GM18511 (cell line): Measurements from ENCODE around the gene KRT1.

ENCODE experiments used
- ATAC-seq: cut with Tn5 transposase; IDR thresholded peaks from one replicate; pipeline ENCODE4 v1.9.1; 2021; ENCODE audit warnings: mild to moderate bottlenecking, moderate library complexity; ENCODE audit not compliant: unreplicated experiment

KRT1 gene

DNA sequence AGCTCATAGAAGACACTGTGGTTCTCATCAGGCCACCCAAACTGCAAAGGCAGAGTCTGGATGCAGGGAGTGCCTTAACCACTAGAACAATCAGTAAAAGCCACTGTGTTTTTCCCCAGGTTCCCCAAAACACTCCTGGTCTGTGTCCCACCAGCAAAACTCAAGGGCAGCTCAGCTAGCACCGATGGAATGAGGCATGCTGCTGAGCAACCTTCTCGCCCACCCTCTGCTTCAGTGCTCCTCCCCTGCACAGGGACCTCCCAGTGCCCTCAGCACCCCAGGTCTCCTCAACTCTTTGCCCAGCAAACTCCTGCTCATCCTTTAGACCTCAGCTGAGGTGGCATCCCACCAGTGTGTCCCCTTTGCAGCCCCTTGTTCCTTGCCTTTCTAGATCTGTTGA, 19.2 kb upstream of the KRT1 start:
- no peak for ATAC-seq

DNA sequence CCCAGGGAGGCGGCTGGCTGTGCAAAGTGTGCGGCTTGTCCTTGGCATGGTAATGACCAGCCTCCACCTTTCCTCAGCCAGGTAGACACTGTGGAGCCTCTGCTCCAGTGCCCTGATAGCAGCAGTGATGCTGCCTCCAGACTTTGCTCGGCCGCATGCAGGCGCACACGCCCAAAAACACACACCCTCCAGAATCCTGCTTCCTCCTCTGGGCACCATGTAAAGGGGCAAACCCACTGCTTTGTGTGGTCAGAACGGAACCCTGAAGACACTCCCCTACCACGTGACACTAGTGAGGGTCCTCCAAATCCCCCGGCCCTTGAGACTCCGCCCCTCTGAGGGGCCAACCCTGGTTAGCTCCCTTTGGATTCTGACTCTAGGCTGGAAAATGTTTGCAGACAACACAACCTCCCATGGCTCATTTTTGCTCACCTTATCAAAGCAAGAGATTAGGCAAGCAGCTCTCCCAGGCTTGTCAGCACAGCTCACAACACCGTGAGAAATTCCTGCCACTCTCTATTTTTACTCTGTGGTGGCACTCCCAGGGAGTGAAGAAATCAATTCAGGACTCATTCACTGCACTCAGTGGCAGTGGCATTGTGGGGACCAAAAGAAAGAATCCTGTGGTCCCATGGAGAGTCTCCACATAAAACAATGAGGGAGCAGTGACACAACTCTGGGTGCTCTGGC, 18.6 kb upstream of the KRT1 start:
- ATAC-seq, result no peak

DNA sequence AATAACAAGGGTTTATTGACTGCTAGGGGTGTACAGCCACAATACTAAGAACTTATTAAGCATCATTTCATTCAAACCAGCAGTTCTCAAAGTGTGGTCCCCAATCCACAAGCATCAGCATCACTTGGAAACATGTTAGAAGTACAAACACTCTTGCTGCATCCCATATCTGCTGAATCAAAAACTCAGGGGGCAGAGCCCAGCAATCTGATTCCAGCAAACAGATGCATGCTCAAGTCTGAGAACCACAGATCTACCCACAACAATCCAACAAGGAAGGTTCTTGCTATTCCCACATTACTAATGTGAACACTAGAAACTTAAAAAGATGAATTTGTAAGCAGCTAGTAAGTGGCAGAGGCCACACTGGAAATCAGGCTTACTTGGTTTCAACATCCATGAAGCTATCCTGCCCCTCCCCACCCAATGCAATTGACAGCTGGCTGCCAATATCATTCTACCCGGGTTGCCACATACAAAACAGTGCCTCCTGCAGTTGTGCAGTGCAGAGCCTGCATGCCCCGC, 16.9 kb upstream of the KRT1 start:
- ATAC-seq, result no peak

DNA sequence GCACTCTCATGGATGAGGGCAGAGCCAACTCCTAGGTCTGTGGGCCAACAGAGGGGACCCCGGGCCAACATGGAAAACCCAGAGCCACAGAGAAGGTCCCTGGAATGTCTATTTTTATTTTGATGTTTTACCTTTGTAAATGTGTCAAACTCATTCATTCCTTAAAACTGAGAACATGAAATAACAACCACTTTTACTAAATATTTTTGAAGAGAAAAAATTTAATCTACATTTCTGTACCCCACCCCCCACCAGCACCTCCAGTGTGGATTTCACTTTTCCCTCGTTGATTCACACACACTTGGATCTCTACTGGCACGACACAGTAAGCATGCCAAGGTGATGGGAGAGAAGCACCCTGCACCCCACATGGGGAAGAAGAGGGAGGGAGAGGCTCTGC, 16.4 kb upstream of the KRT1 start:
- no peak for ATAC-seq

DNA sequence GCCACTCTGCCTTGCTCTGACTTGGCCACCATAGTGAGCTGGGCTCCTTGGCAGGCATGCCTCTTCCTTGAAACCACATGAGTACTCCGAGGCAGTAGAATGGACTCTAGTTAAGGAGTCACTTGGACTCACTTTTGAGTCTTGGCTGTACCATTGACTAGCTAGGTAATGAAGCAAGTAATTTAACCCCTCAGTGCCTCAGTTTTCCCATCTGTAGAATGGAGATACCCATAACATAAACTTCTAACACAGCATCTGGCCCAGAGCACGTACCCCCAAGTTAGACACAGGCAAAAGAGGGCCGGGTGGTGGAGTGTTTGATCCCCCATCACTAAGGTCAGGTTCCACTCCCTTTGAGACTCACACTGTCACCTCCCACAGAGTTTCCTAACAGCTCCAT, 14.8 kb upstream of the KRT1 start:
- ATAC-seq, result no peak

DNA sequence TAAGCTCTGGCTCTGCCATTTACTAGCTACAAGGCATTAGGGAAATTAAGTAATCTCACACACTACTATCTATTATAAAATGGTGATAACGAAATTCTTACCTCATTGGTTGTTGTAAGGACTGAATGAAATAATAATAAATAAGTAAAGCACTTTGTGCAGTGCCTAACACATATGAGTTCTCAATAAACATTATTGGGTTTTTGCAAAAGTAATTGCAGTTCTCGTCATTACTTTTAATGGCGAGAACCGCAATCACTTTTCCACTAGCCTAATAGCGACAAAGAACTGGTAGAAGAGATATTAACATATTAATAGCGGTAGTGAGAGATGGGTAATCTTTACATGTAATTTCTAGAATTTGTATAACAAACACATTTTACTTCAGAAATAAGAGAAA, 13.9 kb upstream of the KRT1 start:
- no peak for ATAC-seq

DNA sequence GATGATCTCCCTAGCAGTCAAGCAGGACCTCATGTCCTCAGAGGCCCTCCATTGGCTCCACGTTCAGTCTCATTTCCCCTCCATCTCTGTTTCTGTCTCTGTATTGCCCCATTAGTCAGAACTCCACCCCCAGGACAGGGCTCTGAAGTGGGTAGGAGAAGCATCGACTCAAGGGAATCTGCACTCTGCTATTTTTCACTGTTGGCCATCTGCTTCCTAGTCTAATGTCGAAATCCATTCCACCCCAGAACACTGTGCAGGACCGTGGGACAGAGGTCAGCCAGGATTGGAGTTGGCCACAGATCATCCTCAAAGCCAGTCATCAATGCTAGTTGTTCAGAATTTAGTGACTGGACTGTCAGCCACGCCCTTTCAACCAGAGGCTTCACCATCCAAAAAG, 13.1 kb upstream of the KRT1 start:
- no peak for ATAC-seq

DNA sequence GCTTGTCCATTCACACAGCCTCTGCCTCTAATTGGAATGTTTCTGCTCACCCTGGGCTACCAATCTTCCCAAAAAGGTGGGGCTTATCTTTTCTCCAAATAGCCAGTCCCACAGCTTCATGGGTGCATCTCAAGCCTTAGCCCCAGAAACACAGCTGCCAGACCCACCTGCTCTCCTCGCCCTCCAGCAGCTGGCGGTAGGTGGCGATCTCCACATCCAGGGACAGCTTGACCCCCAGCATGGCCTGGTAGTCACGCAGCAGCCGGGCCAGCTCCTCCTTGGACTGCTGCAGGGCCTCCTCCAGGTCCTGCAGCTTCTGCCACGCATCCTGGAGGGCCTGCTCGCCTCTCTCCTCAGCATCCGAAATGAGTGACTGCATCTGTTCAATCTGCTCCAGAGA, 12.0 kb upstream of the KRT1 start:
- no peak for ATAC-seq

DNA sequence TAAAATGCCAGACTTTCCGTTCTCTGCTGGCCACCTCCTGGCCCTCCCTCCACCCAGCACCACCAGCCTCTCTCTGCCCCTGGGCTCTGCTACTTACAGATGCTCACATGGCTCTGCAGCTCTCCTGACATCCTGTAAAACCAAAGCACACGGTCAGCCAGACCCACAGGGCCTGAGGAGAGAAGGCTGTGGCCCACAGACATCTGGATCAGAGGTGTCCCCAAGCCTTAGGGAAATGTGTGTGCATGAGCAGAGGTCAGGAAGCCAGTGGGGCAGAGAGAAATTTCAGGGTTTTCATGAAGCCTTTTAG, 11.6 kb upstream of the KRT1 start:
- ATAC-seq, result no peak

DNA sequence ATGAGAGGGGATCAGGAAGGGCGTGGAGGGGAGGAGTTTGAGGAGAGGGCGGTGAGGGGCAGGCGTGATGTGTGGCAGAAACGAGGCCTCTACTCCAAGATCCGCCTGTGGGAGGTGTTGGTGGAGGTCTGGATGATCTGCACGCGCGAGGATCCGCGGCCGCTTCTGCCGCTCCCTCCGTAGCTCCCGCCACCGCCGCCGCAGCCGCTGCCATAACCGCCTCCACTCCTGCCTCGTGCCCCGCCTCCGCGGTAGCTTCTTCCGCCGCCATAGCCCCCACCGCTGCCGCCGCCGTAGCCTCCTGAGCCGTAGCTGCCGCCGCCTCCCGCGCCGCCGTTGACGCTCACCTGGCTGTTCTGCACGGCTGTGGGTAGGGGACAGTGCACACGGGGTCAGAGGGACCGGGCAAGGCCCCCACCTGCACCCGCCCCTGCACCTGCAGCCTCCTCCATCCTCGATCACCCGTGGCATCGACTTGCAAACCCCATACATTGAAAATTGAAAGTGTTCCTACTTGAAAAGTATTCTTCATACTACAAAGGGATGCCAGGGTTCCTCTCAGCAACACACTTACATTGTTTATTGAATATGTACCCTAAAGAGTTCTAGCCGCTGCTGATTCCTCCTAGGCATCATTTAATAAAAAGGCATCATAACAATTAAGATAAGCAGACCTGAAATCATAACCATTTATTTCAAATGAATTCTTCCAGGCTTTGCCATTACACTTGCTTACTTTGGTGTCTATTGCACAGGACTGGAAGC, 11.1 kb upstream of the KRT1 start:
- no peak for ATAC-seq

DNA sequence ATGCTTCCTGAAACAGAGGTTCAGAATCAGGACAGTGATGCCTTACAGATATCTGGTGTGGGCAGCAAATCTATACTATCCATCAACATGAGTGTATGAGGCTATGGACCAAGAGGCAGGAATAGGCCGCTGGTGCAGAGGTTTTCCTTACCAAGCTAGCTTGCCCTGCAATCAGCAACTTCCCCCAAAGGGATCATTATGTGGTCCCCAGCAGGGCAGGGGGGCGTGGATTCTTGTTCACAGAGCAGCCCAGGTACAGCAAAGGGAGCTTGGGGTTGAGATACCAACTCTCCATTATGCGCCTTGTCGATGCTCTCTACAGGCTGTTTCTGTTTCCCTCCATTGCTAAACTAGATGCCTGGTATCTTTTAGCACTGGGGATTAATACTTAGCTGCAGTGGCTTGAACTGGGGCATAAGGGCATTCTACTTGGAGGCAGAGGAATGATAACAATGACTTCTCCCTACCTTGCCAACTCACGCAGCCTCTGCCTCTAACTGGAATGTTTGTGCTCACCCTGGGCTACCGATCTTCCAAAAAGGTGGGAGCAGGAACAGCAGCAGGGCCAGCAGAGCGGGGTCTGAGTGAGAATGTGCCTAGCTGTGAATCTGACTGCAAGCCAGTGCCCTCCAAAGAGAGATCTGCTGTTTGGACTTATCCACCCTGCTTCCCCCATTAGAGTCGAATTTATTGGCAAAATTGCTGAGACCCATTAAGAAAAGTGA, 10.3 kb upstream of the KRT1 start:
- ATAC-seq, result no peak

DNA sequence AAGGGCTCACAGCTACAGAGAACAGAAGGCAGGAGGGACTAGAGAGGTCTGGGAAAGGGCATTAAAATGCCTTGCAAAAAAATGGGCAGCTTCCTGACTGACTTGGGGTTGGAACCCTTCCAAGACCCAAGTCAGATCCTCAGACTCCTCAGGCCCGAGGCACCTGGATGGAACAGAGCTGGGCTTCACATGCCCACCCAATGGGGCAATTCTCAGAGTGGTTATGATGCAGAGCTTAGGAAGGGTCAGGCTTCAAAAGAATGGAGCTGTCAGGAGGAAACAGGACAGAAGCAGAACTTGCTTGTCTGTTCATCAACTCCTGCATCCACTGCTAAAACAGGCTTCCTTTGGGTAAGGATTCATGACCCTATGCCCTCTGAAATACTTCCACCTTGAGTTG, 9.7 kb upstream of the KRT1 start:
- no peak for ATAC-seq

DNA sequence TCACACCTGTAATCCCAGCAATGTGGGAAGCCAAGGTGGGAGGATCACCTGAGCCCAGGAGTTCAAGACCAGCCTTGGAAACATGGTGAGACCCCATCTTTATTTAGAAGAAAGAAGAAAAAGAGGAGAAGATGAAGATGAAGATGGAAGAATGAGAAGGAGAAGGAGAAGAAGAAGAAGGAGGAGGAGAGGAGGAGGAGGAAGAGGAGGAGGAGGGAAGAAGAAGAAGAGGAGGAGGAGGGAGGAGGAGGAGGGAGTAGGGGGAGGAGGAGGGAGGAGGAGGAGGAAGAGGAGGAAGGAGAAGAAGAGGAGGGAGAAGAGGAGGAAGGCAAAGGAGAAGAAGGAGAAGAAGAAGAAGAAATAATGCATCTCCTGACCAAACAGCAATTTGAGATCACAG, 9.0 kb upstream of the KRT1 start:
- no peak for ATAC-seq

DNA sequence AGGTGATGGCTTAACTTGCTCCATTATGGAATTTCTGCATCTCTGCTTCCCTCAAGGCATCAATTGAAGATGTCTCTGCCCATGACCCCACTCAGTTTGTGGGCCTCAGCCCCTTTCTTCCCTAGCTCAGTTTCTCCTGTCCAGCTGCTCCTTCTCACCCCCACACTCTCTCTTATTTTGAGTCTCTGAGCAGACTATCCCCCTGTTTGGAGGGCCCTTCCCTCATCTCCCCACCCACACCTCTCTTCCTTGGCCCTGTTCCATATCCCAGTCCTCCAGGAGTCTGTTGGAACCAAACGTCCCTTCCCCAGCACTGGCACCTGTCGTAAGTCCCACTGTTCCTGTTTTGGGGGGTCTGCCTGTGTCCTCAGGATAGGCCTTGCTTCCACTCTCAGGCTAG, 8.3 kb upstream of the KRT1 start:
- ATAC-seq, result no peak

DNA sequence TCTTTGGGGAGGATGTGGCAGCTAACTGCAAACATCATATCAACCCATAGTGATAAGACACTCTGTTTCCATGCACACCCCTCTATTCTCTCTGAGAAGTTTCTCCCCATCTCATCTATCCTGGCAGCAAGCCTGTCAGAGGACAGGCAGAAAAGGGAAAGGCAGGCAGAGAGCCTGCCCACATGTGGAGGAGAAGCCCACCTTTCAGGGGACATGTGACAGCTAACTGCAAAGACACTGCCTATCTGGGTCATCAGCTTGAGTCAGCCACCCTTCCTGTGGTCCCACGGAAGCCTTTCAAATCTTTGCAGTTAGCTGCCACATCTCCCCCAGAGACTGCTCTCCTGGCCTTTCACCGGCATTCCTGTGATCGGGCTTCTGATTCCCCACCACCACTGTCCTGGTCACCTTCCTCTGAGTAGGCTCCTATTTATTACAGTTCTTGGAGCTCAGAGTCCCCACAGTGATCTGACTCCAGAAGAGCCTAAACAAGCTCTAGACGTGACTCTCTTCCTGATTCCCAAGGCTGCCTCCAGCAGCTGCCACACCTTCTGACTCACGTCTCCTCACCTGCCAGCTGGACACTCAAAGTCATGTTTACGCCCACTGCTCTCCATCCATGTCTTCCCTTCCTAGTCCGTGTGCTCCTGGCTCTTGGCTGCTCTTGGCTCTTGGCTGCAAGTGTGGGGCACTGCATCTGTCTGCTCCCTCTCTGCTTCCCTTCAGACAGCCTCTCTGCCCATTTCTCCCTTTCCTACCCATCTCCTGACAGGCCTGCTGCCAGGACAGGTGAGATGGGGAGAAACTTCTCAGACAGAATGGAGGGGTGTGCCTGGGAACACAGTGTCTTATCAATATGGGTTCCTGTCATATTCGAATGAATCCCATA, 7.5 kb upstream of the KRT1 start:
- ATAC-seq, result no peak

DNA sequence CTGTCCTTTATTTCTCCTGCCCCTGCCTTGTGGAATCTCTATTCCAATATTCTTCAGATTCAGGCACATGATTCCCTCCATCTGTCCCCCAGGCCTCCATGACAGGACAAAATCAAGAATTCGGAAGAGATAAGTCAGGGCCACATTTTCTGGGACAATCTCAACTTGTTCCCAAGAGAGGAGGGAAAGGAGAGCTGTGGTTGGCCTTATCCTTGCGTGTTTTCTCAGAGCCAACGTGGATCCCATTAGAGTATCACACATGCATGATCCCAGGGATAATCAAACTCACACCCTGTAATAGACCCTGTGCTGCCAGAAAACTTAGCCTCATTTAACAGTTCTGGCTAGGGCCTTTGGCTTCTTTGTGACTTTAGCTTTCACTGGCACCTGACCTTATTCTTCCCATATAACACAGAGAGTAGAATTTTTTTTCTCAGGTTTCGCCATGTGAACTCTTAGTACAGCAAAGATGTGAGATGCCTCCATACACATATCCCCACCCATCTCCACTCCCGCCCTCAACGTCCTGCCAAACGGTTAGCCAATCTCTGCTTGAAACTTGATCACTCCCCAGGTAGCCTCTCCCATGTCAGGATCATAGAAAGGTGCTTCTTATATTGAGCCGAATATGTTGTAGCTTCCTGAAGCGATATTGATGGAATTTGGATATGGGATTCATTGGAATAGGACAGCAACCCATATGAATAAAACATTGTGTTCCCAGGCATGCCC, 6.7 kb upstream of the KRT1 start:
- no peak for ATAC-seq

DNA sequence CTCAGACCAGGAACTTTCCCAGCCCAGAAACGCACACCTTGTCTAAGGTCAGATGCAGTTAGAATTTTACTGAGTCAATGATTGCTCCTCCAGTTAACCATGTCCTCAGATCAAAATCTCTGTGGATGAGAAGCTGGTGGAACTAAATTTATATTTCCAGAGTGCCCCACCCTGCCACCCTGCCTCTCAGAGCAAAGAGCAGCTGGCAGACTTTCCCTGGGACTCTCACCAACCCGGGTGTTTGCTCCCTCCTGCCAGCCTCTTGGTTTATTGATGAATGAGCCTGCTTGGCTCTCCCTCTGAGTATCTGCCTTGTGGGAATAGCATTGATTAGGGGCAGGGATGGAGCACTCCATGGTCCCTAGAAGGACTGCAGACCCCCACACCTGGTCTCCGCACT, 5.9 kb upstream of the KRT1 start:
- ATAC-seq, result no peak

DNA sequence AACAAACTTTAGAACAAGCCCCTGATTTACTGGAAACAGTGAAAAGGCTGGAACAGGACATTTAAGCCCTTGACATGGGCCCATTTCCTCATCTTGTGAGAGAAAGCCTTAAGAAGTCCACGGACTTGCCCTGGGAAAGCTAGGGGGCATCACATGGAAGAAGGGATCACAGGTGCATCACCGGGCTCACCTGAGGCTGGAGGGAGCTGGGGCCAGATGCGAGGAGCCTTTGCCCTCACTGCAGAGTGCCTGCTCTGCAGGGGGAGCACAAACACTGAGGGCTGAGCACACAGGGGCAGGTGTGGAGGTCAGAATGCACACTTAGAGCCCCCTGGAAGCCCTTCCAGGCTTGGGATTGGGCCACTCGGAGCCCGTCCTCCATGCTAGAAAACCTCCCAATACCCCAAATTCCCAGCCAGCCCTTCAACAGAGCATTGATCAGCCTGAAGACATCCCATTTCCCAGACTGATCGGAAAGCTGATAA, 5.2 kb upstream of the KRT1 start:
- no peak for ATAC-seq

DNA sequence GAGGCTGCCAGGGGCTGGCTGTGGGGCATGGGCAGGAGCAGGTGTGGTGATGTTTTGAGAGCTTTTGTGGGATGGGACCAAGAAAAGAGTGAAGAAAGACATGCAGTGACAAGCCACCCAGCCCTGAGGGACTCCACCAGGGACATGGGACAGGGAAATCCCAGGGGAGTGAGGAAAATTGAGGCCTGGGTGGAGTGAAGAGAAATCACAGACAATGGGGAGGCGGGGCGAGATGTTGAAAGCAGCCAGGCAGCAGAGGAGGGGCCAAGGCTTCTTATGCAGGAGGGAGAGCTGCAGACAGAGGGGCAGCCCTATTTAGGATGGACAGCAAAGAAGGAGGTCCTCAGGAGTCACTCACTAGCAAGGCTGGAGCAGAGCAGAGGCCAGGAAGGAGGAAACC, 4.2 kb upstream of the KRT1 start:
- no peak for ATAC-seq

DNA sequence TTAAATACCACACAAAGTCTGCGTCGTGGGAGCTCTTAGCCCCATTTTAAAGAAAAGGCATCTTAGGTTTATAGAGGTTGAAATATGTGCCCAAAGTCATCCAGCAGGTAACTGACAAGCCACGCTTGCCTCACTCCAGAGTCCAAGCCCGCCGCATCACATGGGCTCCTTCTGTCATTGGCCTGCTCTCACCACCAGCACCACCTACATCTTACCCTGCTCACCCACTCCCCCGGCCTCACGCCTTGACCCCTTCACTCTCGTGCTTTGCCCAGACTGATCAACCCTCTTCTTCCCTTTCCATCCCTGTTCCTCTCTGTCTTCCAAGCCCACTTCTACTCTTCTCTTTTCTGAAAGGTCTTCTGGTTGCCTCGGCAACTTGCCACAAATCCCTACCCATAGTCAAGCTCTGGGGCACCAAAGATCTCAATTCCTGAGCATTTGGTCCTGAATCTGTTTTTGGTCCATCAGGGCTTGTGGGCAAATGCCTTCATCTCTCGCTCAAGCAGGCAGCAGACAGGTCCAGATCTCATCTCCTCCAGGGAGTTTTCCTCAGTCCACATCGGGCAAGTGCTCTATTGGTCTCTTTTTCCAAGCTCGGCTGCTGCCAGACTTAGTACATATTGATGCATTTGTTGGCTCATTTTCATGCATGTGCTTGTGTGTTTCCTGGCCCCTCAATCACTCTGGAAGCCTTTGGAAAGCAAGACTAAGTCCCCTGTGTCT, 3.5 kb upstream of the KRT1 start:
- no peak for ATAC-seq
